Natural killer cell (primary cell): Measurements from ENCODE around the gene TSR1. TPM values are rescaled to one million over a fixed set of nuclear protein-coding genes. Genes with fewer than 3 reads are reported as not detected.

Experiments
- ATAC-seq, 3 donors: fragments of 150-1000 bp in 2 of 3; fragments of 200-7000 bp in 1 of 3; cut with Tn5 transposase; 1 replicate in 1 of 3; 2 replicates in 2 of 3; pipeline ENCODE4 v1.10.0; 2021; ENCODE audit warnings: mild to moderate bottlenecking in 2 of 3, moderate library complexity in 2 of 3
- DNase-seq, 2 donors: peaks; one replicate each; pipeline versions ENCODE4 v3.0.0 to v3.0.0-alpha.2; 2013 to 2021; ENCODE audit warnings: mixed read lengths in 1 of 2
- H3K27ac ChIP-seq: one replicate; pipeline ENCODE4 v1.5.1; 2013; ENCODE audit warnings: mild to moderate bottlenecking, low read length
- H3K27me3 ChIP-seq: one replicate; pipeline ENCODE4 v1.6.1; 2013; ENCODE audit warnings: low read length; ENCODE audit not compliant: control insufficient read depth, insufficient read depth
- H3K36me3 ChIP-seq: one replicate; pipeline ENCODE4 v1.6.1; 2013; ENCODE audit warnings: low read length; ENCODE audit not compliant: control insufficient read depth, insufficient read depth
- H3K4me1 ChIP-seq: one replicate; pipeline ENCODE4 v1.6.1; 2013; ENCODE audit warnings: low read length; ENCODE audit not compliant: control insufficient read depth, insufficient read depth
- H3K4me3 ChIP-seq: one replicate; pipeline ENCODE4 v1.5.1; 2013; ENCODE audit warnings: low read length
- H3K9me3 ChIP-seq: one replicate; pipeline ENCODE4 v1.6.1; 2013; ENCODE audit warnings: low read length; ENCODE audit not compliant: control insufficient read depth, insufficient read depth
- H3K27ac Mint-ChIP-seq, 2 donors: one replicate each; pipeline ENCODE4 v1.8.0; 2022; ENCODE audit warnings: mild to moderate bottlenecking in 2 of 2, mixed read lengths in 2 of 2, moderate library complexity in 1 of 2
- H3K27me3 Mint-ChIP-seq, 2 donors: one replicate each; pipeline ENCODE4 v1.8.0; 2022; ENCODE audit warnings: low read depth in 2 of 2, mixed read lengths in 2 of 2
- H3K36me3 Mint-ChIP-seq: one replicate; pipeline ENCODE4 v1.8.0; 2022; ENCODE audit warnings: mixed read lengths
- H3K4me1 Mint-ChIP-seq, 2 donors: one replicate each; pipeline ENCODE4 v1.8.0; 2022; ENCODE audit warnings: mixed read lengths in 2 of 2
- H3K4me3 Mint-ChIP-seq: one replicate; pipeline ENCODE4 v1.8.0; 2022; ENCODE audit warnings: mild to moderate bottlenecking, moderate library complexity, mixed read lengths
- H3K9me3 Mint-ChIP-seq, 2 donors: one replicate each; pipeline ENCODE4 v1.8.0; 2022; ENCODE audit warnings: mixed read lengths in 2 of 2
- WGBS: methylation state at CpG from one replicate; pipeline ENCODE4 v1.1.7; 2013; ENCODE audit warnings: missing lambda C conversion rate; ENCODE audit not compliant: insufficient coverage; 5-methylcytosine and 5-hydroxymethylcytosine counted together
- intact Hi-C: fragments of 100-400 bp; cut with micrococcal nuclease; formaldehyde crosslinking; loops from one replicate; pipeline ENCODE4 v1.14.2; 2022
- total RNA-seq, 4 donors: library from RNA; stranded (reverse); fragments of 120-200 nt in 1 of 4; gene quantifications; one replicate each; pipeline versions ENCODE4 v1.2.3 to v1.2.4, GENCODE V29; 2013 to 2022
- TF ChIP-seq, protein P1 (sequence below): fragments of 200-600 bp; IDR thresholded peaks from one replicate; pipeline ENCODE4 v1.8.0; 2022; ENCODE audit warnings: antibody characterized with exemption

Gene TSR1
- total RNA-seq, 3 donors from 2014 or later (not counting 1 experiment from before 2014, with no cell fraction given) = 19.7 to 30.7 (median 29.0) TPM

DNA sequence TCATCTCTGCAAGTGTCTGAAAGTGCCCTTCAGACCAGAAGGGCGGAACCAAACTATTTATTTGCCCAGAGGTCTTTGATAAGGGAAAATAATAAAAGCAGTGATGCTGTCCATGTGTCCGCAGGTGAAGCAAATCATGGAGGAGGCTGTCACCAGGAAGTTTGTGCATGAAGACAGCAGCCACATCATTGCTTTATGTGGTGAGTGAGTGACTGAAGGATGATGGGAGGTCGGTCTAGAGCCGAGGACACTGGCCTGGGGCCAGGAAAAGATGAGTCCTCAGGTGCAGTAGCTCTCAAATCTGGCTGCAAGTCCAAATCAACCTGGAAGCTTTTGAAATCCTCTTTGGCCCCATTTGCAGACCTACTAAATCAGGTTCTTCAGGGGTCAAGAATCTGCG lies 7.2 kb upstream of the TSR1 start:
- 83% methylated on average over 5 of the region's 5 CpGs for WGBS
- H3K27ac Mint-ChIP-seq = no peak overlapping the region
- Histone ChIP-seq H3K27me3 (no peaks in the 10 kb centered on the region), H3K36me3 (no peaks in the 10 kb centered on the region), H3K27ac (no peak overlapping the region), H3K4me3 (no peak overlapping the region), H3K4me1 (peaks cover under 1% of the 10 kb centered on the region), H3K9me3 (no peaks in the 10 kb centered on the region)
- H3K36me3 Mint-ChIP-seq = no peaks in the 10 kb centered on the region
- ATAC-seq (no peak), DNase-seq (peak in 1 of 2 donors; percentile 25)
- H3K9me3 Mint-ChIP-seq = no peaks in the 10 kb centered on the region
- H3K4me1 Mint-ChIP-seq = peaks cover 0 to 2% of the 10 kb centered on the region in 2 donors
- H3K27me3 Mint-ChIP-seq = no peaks in the 10 kb centered on the region
- intact Hi-C loops = no loop called here
- TF ChIP-seq, protein P1, sequence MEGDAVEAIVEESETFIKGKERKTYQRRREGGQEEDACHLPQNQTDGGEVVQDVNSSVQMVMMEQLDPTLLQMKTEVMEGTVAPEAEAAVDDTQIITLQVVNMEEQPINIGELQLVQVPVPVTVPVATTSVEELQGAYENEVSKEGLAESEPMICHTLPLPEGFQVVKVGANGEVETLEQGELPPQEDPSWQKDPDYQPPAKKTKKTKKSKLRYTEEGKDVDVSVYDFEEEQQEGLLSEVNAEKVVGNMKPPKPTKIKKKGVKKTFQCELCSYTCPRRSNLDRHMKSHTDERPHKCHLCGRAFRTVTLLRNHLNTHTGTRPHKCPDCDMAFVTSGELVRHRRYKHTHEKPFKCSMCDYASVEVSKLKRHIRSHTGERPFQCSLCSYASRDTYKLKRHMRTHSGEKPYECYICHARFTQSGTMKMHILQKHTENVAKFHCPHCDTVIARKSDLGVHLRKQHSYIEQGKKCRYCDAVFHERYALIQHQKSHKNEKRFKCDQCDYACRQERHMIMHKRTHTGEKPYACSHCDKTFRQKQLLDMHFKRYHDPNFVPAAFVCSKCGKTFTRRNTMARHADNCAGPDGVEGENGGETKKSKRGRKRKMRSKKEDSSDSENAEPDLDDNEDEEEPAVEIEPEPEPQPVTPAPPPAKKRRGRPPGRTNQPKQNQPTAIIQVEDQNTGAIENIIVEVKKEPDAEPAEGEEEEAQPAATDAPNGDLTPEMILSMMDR = no peak
- H3K4me3 Mint-ChIP-seq = no peak overlapping the region

DNA sequence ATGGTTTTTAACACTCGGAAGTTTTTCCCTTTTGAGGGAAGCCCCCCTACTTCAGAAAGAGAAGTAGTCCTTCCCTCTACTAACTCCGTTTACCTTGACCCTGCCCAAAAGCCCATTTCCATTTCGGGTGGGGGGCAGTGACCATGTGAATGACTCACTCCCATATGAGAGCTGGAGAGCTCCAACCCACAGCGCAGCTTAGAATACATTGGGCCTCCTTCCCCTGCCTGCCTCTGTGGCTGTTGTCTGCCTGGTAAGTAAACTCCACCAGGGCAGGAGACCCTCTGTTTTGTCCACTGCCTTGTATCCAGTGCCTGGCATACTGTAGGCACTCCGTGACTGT lies 2.0 kb upstream of the TSR1 start:
- Histone ChIP-seq H3K9me3 (no peaks in the 10 kb centered on the region), H3K36me3 (peaks cover 17% of the 10 kb centered on the region), H3K27me3 (no peaks in the 10 kb centered on the region), H3K4me1 (peaks cover 18% of the 10 kb centered on the region), H3K4me3 (peak overlapping the region; percentile 60), H3K27ac (no peak overlapping the region)
- Mint-ChIP-seq H3K4me3 (peak overlapping the region; percentile 90), H3K27ac (peak overlapping the region; percentile 34 to 66), H3K4me1 (peaks cover 17 to 19% of the 10 kb centered on the region in 2 donors), H3K27me3 (no peaks in the 10 kb centered on the region), H3K36me3 (no peaks in the 10 kb centered on the region), H3K9me3 (no peaks in the 10 kb centered on the region)
- WGBS = 50% methylated on average over 5 of the region's 5 CpGs
- TF ChIP-seq, protein P1 = no peak
- intact Hi-C loops = no loop called here
- ATAC-seq (no peak), DNase-seq (peak in 1 of 2 donors; percentile 21)

DNA sequence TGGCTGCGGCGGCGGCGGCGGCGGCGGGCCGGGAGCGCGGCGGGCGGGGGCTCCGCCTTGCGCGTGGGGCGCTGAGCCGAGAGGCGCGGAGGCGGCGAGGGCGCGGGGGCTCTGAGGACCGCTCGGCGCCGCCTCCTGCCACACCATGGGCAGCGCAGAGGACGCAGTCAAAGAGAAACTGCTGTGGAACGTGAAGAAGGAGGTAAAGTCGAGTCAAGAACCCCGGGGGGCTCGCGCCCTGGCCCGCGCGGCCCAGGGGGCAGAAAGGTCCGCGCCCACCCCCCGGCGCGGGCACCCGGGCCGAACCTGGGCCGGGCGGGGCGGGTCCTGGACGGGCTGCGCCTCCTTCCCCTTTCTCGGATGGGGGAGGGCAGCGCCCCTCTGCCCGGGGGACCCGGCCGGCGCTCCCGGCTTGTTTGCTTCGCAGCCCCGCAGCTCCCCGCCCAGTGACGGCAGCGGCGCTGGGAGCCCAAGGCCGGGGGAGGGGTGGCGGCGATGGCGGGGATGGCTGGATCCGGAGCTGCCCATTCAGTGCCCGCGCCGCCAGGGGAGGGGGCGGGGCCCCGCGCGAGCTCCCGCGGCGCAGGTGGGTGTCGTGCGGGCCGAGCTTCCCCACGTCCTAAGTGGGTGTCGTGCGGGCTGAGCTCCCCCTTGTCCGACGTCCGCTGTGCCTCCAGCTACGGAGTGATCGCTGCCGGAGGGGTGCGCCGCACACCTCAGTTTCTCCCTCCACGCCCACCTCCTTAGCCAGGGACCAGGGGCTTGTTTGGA lies 1.5 kb upstream of the TSR1 start:
- TF ChIP-seq, protein P1 = no peak
- WGBS = under 1% methylated on average over 92 of the region's 92 CpGs

More for the DNA sequence above, 1.5 kb upstream of the TSR1 start:
- intact Hi-C loops = no loop called here
- Mint-ChIP-seq H3K27ac (peak overlapping the region in 1 of 2 donors; percentile 66), H3K36me3 (no peaks in the 10 kb centered on the region), H3K9me3 (no peaks in the 10 kb centered on the region), H3K27me3 (no peaks in the 10 kb centered on the region), H3K4me3 (peak overlapping the region; percentile 99), H3K4me1 (peaks cover 17 to 19% of the 10 kb centered on the region in 2 donors)
- H3K4me1 ChIP-seq = peaks cover 18% of the 10 kb centered on the region
- no peaks in the 10 kb centered on the region for H3K9me3 ChIP-seq
- ATAC-seq (peak; percentile 41 to 48 (median 47)), DNase-seq (peak; percentile 50 to 68)
- no peaks in the 10 kb centered on the region for H3K27me3 ChIP-seq
- peak overlapping the region; percentile 60 for H3K4me3 ChIP-seq
- H3K36me3 ChIP-seq = peaks cover 23% of the 10 kb centered on the region
- no peak overlapping the region for H3K27ac ChIP-seq
